ENCODE data around the gene ING5.

The ING5 gene

DNA sequence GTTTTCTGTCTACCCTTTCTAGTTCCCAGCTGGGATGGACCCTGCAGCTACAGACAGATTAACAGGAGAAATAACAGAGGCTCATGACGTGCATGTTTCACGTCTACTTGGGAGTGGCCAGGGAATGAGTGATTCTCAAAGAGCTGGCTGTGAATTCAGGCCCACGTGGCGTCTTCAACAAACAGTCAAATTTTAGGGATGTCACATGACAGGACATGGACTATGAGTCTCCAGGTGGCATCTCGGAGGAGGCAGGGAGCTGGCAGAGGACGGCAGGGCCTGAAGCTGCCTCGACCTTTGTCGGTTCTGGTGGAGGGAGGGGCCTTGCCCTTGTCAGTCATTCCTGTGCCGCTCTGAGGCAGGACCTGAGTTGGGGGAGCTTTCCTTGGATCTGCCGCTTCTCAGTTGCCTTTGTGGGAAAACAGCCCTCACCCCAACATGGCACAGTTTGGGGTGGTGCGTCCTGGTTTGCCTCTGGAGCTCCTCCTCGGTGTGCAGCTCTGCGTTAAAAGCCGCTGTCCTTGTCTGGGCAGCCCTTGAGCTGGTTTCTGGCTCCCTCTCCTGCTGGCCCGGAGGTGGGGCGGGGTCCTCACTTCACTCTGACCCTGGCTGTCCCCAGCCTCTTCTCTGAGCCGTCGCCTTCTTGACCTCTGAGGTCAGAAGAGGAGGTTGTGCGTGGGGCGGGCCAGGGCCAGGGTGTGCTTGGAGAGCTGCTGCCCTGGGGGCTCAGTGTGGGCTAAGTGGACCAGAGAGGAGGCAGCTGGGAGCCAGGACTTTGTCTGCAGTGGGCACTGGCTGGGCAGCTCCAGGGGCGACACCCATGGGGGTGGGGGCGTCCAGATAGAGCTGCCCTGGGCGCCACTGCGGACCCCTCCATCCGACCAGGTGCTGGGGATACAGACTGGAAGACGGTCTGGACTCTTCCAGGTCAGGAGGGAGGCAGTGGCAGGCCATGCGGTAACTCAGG is 62.7 kb downstream of the ING5 start:
- in situ Hi-C loops (cut with MboI; ENCODE audit: low pct_unique_long_range_greater_than_20kb, low sequenced_read_pairs, unreplicated experiment), result no loop called here
- DNase-seq (ENCODE audit: low spot score), result no peak

DNA sequence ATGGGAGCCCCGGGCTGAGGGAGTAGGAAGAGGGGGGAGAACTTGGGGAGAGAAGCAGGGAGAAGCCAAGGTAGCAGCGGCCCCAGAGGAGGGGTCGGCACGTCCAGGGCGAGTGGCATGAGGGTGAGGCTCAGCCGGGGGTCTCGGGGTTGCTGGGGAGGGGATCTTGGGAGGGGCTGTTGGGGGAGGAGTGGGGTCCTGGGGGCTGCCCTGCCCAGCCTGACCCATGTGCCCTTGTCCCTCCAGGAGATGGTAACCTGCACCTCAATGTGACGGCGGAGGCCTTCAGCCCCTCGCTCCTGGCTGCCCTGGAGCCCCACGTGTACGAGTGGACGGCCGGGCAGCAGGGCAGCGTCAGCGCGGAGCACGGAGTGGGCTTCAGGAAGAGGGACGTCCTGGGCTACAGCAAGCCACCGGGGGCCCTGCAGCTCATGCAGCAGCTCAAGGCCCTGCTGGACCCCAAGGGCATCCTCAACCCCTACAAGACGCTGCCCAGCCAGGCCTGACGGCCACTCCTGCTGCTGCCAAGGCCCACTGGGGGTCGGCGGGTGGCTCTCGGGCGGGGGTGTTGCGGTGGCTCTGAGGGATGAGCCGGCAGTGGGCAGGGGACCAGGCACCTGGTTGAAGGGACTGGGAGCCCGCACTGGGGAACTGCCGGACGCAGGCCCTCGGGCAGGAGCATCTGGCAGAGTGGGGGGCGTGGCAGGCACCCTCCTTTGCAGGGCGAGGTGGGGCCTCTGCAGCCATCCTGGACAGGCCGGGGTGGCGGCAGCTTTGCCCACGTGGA is 65.8 kb downstream of the ING5 start:
- in situ Hi-C loops (cut with MboI; ENCODE audit: low pct_unique_long_range_greater_than_20kb, low sequenced_read_pairs, unreplicated experiment), result no loop called here
- peak; percentile 13 for DNase-seq (ENCODE audit: low spot score)
- TF ChIP-seq, protein P1, sequence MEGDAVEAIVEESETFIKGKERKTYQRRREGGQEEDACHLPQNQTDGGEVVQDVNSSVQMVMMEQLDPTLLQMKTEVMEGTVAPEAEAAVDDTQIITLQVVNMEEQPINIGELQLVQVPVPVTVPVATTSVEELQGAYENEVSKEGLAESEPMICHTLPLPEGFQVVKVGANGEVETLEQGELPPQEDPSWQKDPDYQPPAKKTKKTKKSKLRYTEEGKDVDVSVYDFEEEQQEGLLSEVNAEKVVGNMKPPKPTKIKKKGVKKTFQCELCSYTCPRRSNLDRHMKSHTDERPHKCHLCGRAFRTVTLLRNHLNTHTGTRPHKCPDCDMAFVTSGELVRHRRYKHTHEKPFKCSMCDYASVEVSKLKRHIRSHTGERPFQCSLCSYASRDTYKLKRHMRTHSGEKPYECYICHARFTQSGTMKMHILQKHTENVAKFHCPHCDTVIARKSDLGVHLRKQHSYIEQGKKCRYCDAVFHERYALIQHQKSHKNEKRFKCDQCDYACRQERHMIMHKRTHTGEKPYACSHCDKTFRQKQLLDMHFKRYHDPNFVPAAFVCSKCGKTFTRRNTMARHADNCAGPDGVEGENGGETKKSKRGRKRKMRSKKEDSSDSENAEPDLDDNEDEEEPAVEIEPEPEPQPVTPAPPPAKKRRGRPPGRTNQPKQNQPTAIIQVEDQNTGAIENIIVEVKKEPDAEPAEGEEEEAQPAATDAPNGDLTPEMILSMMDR (IDR thresholded peaks at IDR 0.05; ENCODE audit: extremely low read depth, insufficient read depth, missing control alignments), result no peak

More for the DNA sequence above, 62.7 kb downstream of the ING5 start:
- TF ChIP-seq, protein P1 (IDR thresholded peaks at IDR 0.05; ENCODE audit: extremely low read depth, insufficient read depth, missing control alignments), result no peak

DNA sequence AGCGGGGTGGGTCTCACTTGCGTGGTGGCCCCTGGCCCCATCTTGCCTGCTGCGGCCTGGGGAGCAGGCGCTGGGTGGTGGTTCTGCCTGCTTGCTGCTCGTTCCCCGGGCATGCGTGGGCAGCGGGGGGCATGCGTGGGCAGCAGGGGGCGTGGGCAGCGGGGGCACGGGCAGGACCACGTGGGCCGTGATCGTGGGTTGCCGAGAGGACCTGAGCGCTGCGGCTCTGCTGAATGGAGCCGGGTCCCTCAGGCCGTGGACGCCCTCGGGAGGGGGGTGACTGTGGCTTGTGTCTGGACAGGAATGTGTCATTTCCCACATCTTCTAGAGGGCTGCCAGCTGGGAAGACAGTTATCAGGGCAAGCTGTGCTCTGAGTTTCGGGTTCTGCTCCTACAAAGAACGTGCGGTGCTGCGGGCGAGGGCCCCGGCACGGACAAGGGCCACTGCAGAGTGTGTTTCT is 66.4 kb downstream of the ING5 start:
- DNase-seq (ENCODE audit: low spot score), result peak; percentile 15
- TF ChIP-seq, protein P1 (IDR thresholded peaks at IDR 0.05; ENCODE audit: extremely low read depth, insufficient read depth, missing control alignments), result no peak
- in situ Hi-C loops (cut with MboI; ENCODE audit: low pct_unique_long_range_greater_than_20kb, low sequenced_read_pairs, unreplicated experiment), result no loop called here

DNA sequence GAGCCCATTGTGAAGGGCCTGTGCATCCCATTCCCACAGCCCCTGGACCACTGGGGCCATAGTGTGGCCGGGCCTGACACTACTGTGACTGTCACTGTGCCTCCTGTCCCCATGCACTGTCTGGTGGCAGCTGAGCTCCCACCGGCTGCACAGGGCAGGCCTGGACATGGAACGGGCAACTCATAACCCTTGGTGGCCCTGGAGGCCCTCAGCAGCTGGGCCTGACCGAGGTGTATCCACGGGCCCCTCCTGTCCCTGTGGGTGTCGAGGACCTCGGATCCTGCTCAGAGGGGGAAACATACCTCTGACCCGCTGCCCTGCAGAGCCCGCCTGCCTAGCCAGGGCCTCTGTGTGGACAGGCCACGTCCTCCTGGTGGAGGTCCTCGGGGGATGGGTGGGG is 67.0 kb downstream of the ING5 start:
- in situ Hi-C loops (cut with MboI; ENCODE audit: low pct_unique_long_range_greater_than_20kb, low sequenced_read_pairs, unreplicated experiment), result no loop called here
- TF ChIP-seq, protein P1 (IDR thresholded peaks at IDR 0.05; ENCODE audit: extremely low read depth, insufficient read depth, missing control alignments), result no peak
- DNase-seq (ENCODE audit: low spot score), result no peak

DNA sequence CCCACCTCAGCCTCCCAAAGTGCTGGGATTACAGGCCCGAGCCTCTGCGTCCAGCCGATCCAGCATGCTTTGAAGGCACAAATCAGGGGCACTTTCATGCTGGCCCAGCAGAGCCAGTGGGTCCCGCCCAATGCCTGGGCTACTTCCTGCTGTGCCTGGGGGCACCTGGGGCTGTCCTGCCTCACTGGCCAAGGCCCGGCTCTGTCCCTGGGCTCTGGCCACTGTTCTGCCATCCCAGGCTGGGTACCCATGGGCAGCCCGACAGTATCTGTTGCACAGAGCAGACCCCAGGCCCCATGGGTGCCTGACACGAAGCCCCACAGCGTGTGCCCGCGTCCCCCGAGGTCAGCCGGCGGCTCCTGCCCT is 68.0 kb downstream of the ING5 start:
- TF ChIP-seq, protein P1 (IDR thresholded peaks at IDR 0.05; ENCODE audit: extremely low read depth, insufficient read depth, missing control alignments), result no peak

DNA sequence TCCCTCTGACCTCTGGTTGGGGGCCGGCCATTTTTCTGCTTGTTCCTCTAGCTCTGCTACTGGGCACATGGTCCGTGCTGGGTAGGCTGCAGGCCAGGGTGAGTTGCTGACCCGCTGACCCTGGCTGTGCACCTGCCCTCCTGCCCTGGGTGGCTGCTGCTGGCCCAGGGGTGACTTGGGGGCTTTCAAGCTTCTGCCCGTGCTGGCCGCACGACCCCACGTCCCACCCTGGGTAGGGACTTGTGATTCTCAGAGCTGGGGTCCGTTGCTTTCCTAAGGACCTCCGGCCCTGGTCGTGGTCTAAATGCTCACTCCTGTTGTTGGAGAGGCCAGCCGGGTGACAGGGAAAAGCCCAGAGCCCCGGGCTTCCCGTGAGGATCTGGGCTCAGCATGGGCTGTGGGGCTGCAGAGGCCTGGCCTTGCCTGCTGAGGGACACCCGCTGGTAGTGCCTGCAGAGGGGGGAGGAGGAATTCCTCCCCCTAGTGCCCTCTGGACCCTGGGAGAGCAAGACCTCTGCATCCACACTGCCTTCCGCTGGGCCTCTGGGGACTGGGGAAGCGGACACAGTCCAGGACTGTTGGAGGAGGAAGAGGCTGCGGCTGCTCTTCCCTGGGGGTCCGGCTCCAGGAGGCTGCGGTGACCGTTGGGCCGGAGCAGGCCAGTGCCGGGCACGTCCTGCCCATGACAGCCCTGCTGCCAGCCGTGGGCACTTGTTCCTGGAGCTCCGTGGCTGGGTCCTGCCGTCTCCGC is 68.5 kb downstream of the ING5 start:
- in situ Hi-C loops (cut with MboI; ENCODE audit: low pct_unique_long_range_greater_than_20kb, low sequenced_read_pairs, unreplicated experiment), result no loop called here
- TF ChIP-seq, protein P1 (IDR thresholded peaks at IDR 0.05; ENCODE audit: extremely low read depth, insufficient read depth, missing control alignments), result no peak
- DNase-seq (ENCODE audit: low spot score), result no peak

More for the DNA sequence above, 68.0 kb downstream of the ING5 start:
- in situ Hi-C loops (cut with MboI; ENCODE audit: low pct_unique_long_range_greater_than_20kb, low sequenced_read_pairs, unreplicated experiment), result no loop called here
- DNase-seq (ENCODE audit: low spot score), result no peak

All from GM13977 (cell line).